Stimulated activated CD4-positive, alpha-beta T cell treated with anti-CD3 and anti-CD28 coated beads, Interleukin-1b, Interleukin-23, amount 100 ng/mL, for 4 hours (primary cell): ENCODE data around the gene CADM1.
"Not testable (repeated sequence)": the region's sequence is repeated elsewhere in the genome, so short reads cannot be mapped to it uniquely, and the experiment has no call there.

Source experiments
- DNase-seq, 2 donors: peaks; one replicate each; pipeline ENCODE4 v3.0.0-alpha.2; 2020; ENCODE audit warnings: low read depth in 2 of 2

Gene CADM1

GRCh38 chr11:115476463-115477286 is 27.5 kb downstream of the CADM1 start:
- DNase-seq: no peak

- no peak for DNase-seq
Measured at GRCh38 chr11:115475564-115475963, 28.7 kb downstream of the CADM1 start.

- not testable (repeated sequence) for DNase-seq
Measured at GRCh38 chr11:115474306-115474705, 29.9 kb downstream of the CADM1 start.

GRCh38 chr11:115473167-115473566 is 31.0 kb downstream of the CADM1 start:
- no peak for DNase-seq

- no peak for DNase-seq
Measured at GRCh38 chr11:115471367-115471766, 32.8 kb downstream of the CADM1 start.

- no peak for DNase-seq
Measured at GRCh38 chr11:115470928-115471327, 33.3 kb downstream of the CADM1 start.

GRCh38 chr11:115469361-115469760 is 34.9 kb downstream of the CADM1 start:
- DNase-seq: no peak

GRCh38 chr11:115466122-115466521 is 38.1 kb downstream of the CADM1 start:
- DNase-seq: no peak

- DNase-seq: no peak
Measured at GRCh38 chr11:115464269-115464668, 39.9 kb downstream of the CADM1 start.

- DNase-seq: no peak
Measured at GRCh38 chr11:115463606-115464005, 40.6 kb downstream of the CADM1 start.

GRCh38 chr11:115462757-115463156 is 41.5 kb downstream of the CADM1 start:
- DNase-seq: no peak

GRCh38 chr11:115462004-115462541 is 42.1 kb downstream of the CADM1 start:
- no peak for DNase-seq

GRCh38 chr11:115460512-115460911 is 43.7 kb downstream of the CADM1 start:
- no peak for DNase-seq

GRCh38 chr11:115459563-115459962 is 44.7 kb downstream of the CADM1 start:
- DNase-seq: no peak

GRCh38 chr11:115458877-115459276 is 45.3 kb downstream of the CADM1 start:
- DNase-seq: no peak

GRCh38 chr11:115456019-115456418 is 48.2 kb downstream of the CADM1 start:
- DNase-seq: no peak

GRCh38 chr11:115455613-115456012 is 48.6 kb downstream of the CADM1 start:
- no peak for DNase-seq

GRCh38 chr11:115454525-115454924 is 49.7 kb downstream of the CADM1 start:
- DNase-seq: no peak

GRCh38 chr11:115453693-115454490 is 50.3 kb downstream of the CADM1 start:
- DNase-seq: no peak

GRCh38 chr11:115452241-115452640 is 52.0 kb downstream of the CADM1 start:
- DNase-seq: no peak

GRCh38 chr11:115450519-115450918 is 53.7 kb downstream of the CADM1 start:
- DNase-seq: no peak

GRCh38 chr11:115447273-115447864 is 56.8 kb downstream of the CADM1 start:
- no peak for DNase-seq
